HG03457 (cell line): ENCODE data around the gene SFT2D2.

Experiments
- ATAC-seq: cut with Tn5 transposase; IDR thresholded peaks from one replicate; pipeline ENCODE4 v1.9.1; 2021; ENCODE audit warnings: moderate number of reproducible peaks; ENCODE audit not compliant: unreplicated experiment

The SFT2D2 gene

GRCh38 chr1:168221275-168221674 is 4.5 kb upstream of the SFT2D2 start:
- no peak for ATAC-seq

DNA sequence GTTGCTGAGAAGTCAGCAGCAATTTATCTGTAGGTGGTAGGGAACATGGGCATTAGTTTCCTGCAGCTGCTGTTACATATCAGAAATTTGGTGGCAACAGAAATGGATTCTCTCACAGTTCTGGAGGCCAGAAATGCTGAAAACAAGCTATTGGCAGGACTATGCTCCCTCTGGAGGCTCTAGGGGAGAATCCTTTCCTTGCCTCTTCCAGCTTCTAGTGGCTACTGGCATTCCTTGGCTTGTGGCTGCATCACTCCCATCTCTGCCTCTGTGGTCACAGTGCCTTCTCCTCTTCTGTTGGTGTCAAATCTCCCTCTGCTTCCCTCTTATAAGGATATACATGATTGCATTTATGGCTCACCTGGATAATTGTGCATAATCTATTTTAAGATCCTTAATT is 2.5 kb upstream of the SFT2D2 start:
- ATAC-seq, result no peak

GRCh38 chr1:168223681-168224540 is 1.9 kb upstream of the SFT2D2 start:
- no peak for ATAC-seq

- ATAC-seq, result no peak
Observed at GRCh38 chr1:168224991-168225390, 813 bp upstream of the SFT2D2 start.

GRCh38 chr1:168227620-168228019 is 1.8 kb downstream of the SFT2D2 start:
- ATAC-seq, result no peak

DNA sequence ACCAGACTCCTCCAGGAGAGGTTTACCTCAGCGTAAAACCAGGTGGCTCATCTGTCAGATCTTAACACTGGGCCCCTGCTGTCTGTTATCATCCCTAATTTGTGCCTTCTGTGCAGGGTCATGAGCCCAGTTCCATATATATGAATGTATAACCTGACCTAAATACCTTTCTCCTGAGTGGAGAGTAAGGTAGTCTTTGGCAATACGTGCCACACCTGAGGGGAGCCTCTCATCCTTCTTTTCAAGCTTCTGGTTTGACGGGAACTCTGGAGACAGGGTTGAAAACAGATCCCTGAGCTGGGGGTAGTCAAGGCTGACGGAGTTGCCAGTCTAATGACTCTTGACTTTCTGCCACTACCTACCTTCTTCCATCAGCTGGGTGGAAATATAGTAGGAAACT is 4.1 kb downstream of the SFT2D2 start:
- ATAC-seq, result no peak

- no peak for ATAC-seq
Observed at GRCh38 chr1:168230709-168231108, 4.9 kb downstream of the SFT2D2 start.

- ATAC-seq, result peak; percentile 74
Observed at GRCh38 chr1:168234846-168235547, 9.2 kb downstream of the SFT2D2 start.

GRCh38 chr1:168235548-168235885 is 9.7 kb downstream of the SFT2D2 start:
- no peak for ATAC-seq

DNA sequence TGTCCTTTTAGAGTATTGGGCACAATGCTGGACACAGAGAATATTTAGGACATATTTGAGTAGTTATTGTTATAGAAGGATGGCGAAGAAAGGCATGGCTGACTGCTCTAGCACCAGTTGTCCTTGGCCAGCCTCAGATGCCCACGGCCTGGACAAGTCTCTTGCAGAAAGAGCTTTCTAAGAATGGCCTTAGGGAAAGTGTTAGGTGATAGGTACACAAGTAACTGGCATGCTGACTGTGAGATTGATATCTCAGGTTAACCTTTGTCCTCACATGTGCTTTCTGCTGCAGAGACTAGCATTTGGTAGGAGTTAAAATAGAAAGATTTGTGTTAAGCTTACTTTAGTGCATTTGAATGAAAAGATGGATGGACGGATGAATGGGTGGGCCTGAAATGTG is 10.1 kb downstream of the SFT2D2 start:
- ATAC-seq, result no peak

GRCh38 chr1:168236836-168237611 is 11.2 kb downstream of the SFT2D2 start:
- ATAC-seq, result no peak

- no peak for ATAC-seq
Observed at GRCh38 chr1:168243198-168243597, 17.4 kb downstream of the SFT2D2 start.

DNA sequence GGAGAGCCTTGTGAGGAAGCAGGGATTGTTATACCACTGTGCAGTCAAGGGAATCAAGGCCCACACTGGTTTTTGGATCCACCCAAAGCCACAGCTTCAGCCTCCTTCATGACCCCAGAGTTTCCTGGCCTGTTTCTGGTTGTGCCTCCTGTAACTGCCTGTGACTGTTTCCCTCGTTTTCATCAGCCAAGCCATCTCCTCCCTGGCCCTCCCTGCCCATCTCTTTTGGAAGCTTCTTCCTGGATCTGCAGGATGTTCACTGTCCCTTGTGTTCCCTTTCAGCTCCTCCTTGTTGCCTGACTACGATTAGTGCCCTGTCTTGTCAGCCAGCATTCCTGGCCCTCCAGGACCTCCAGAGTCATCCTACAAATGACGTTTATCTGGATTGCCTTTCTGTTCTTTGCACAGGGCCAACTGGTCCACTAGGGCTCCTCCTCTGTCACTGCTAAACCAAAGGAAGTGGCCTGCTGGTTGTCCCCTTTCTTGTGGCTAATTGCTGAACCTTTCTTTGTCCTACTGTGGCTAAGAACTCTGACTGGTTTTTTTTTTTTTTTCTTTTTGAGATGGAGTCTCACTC is 17.9 kb downstream of the SFT2D2 start:
- no peak for ATAC-seq

DNA sequence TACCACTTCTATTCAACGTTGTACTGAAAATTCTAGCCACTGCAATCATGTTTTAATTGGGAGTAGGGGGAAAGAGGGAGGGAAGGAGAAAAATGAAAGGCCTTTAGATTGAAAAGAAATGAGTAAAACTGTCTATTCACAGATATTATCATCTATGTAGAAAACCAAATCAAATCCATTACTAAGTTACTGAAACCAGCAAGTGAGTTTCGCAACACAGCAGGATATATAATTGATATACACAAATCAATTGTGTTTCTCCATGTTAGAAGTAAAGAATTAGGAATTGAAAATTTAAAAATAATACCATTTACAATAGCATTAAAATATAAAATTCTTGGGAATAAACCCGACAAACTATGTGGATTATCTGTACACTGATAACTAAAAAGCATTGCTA is 19.2 kb downstream of the SFT2D2 start:
- ATAC-seq, result no peak

GRCh38 chr1:168246506-168246905 is 20.7 kb downstream of the SFT2D2 start:
- ATAC-seq, result no peak

DNA sequence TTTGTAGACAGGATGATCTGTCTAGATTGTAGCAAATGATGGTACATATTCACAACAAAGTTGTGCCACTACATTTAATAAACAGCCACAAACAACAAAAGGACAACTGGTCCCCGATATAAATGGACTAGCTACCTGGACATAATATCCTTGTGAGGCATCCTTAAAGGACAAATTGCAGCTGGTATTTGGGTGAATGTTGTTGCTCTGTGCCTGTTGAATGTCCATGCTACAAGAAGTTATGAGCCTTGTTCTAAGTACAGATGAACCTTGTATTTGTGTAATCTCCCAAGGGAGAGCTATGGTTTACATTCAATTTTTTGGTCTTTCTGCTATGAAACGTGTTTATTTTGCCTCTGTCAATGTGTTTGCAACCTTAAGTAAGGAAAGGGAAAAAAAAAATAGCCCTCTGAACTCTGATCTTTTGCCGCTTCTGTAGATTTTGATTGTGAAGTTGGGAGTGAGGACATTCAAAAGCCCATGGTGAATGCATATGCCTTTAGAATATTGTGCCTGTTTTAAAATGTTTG is 26.5 kb downstream of the SFT2D2 start:
- ATAC-seq, result no peak

- no peak for ATAC-seq
Observed at GRCh38 chr1:168256164-168256563, 30.4 kb downstream of the SFT2D2 start.

DNA sequence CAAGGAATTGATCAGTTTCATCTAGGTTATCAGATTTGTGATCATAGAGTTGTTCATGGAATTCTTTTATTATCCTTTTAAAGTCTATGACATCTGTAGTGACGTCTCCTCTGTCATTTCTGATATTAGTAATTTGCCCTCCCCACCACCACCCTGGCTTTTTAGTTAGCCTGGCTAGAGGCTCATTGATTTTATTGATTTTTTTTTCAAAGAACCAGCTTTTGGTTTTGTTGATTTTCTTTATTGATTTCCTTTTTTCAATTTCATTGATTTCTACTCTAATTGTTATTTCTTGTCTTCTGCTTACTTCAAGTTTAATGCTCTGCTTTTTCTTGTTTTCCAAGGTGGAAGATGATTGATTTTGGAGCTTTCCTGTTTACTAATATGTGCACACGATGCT is 31.6 kb downstream of the SFT2D2 start:
- ATAC-seq, result no peak

- ATAC-seq, result no peak
Observed at GRCh38 chr1:168259567-168259966, 33.8 kb downstream of the SFT2D2 start.

DNA sequence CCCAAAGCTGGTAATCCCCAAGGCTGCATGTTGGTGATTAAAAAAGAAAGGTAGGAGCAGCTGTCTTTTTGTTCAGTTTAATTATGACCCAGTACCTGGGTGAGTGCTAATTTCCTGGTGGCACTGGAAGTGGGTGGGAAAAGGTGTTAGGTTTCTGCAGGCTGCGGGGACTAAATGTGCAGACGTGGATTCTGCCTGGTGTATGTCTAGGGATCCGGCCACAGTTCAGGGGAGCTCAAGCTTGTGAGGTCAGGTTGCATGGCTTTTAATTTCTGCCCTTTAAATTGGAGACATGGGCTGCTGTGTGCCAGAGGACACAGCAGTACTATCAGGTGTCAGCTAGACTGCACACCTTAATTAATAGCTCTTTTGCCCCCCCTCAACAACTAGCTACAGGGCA is 34.6 kb downstream of the SFT2D2 start:
- ATAC-seq, result no peak

- no peak for ATAC-seq
Observed at GRCh38 chr1:168261390-168261789, 35.6 kb downstream of the SFT2D2 start.
